ENCODE results near the gene HIVEP3. TPM values are rescaled to one million over a fixed set of nuclear protein-coding genes. Genes with fewer than 3 reads are reported as not detected.
A peak's percentile ranks its signal among the peaks of the same experiment; 100 is the strongest.

Gene HIVEP3
- total RNA-seq, 1 experiment from 2014 or later: 1.2 TPM

- peaks cover 2% of the 10 kb centered on the region for H3K27me3 Mint-ChIP-seq (ENCODE audit: insufficient read depth, unreplicated experiment)
- intact Hi-C loops (cut with micrococcal nuclease): no loop called here
- CTCF ChIA-PET: no interaction called here
- peaks cover 24% of the 10 kb centered on the region for H3K4me1 Mint-ChIP-seq (ENCODE audit: insufficient read depth, unreplicated experiment)
- no peak overlapping the region for H3K27ac Mint-ChIP-seq (ENCODE audit: low read depth, unreplicated experiment)
- DNase-seq (ENCODE audit: unreplicated experiment): no peak
- no peak for TF ChIP-seq CTCF (IDR thresholded peaks at IDR 0.05; ENCODE audit: unreplicated experiment)
- POLR2A ChIA-PET: no interaction called here
- BruUV-seq (replicated peaks): no TSS peak
- no peaks in the 10 kb centered on the region for H3K9me3 Mint-ChIP-seq (ENCODE audit: unreplicated experiment)
- H3K36me3 Mint-ChIP-seq (ENCODE audit: insufficient read depth, unreplicated experiment): no peaks in the 10 kb centered on the region
- H3K4me3 Mint-ChIP-seq (ENCODE audit: unreplicated experiment): no peak overlapping the region
Measured at GRCh38 chr1:41902159-41902577, 16.6 kb downstream of the HIVEP3 start.

- BruUV-seq (replicated peaks): no TSS peak
Measured at GRCh38 chr1:41901551-41901950, 17.2 kb downstream of the HIVEP3 start.

GRCh38 chr1:41900603-41901444 is 17.9 kb downstream of the HIVEP3 start:
- Mint-ChIP-seq H3K36me3 (ENCODE audit: insufficient read depth, unreplicated experiment) (no peaks in the 10 kb centered on the region), H3K27me3 (ENCODE audit: insufficient read depth, unreplicated experiment) (no peaks in the 10 kb centered on the region), H3K9me3 (ENCODE audit: unreplicated experiment) (no peaks in the 10 kb centered on the region), H3K27ac (ENCODE audit: low read depth, unreplicated experiment) (peak overlapping the region; percentile 50), H3K4me3 (ENCODE audit: unreplicated experiment) (no peak overlapping the region), H3K4me1 (ENCODE audit: insufficient read depth, unreplicated experiment) (peaks cover 24% of the 10 kb centered on the region)
- no TSS peak for BruUV-seq (replicated peaks)
- CTCF ChIA-PET: interaction anchor here (0.7 kb wide), 1 partner anchor 320 kb away, joined by 3 read pairs; no protein-coding TSS in a partner anchor
- peak; percentile 79 for DNase-seq (ENCODE audit: unreplicated experiment)
- no peak for TF ChIP-seq CTCF (IDR thresholded peaks at IDR 0.05; ENCODE audit: unreplicated experiment)
- POLR2A ChIA-PET: no interaction called here
- intact Hi-C loops (cut with micrococcal nuclease): no loop called here

More at GRCh38 chr1:41901551-41901950, 17.2 kb downstream of the HIVEP3 start:
- intact Hi-C loops (cut with micrococcal nuclease): no loop called here
- peaks cover 24% of the 10 kb centered on the region for H3K4me1 Mint-ChIP-seq (ENCODE audit: insufficient read depth, unreplicated experiment)
- DNase-seq (ENCODE audit: unreplicated experiment): no peak
- no peak for TF ChIP-seq CTCF (IDR thresholded peaks at IDR 0.05; ENCODE audit: unreplicated experiment)
- no peak overlapping the region for H3K4me3 Mint-ChIP-seq (ENCODE audit: unreplicated experiment)
- H3K36me3 Mint-ChIP-seq (ENCODE audit: insufficient read depth, unreplicated experiment): no peaks in the 10 kb centered on the region
- POLR2A ChIA-PET: no interaction called here
- no peaks in the 10 kb centered on the region for H3K9me3 Mint-ChIP-seq (ENCODE audit: unreplicated experiment)
- H3K27ac Mint-ChIP-seq (ENCODE audit: low read depth, unreplicated experiment): no peak overlapping the region
- H3K27me3 Mint-ChIP-seq (ENCODE audit: insufficient read depth, unreplicated experiment): no peaks in the 10 kb centered on the region
- CTCF ChIA-PET: no interaction called here

- BruUV-seq (replicated peaks): no TSS peak
- no peak overlapping the region for H3K27ac Mint-ChIP-seq (ENCODE audit: low read depth, unreplicated experiment)
- CTCF ChIA-PET: no interaction called here
- no peak overlapping the region for H3K4me3 Mint-ChIP-seq (ENCODE audit: unreplicated experiment)
- H3K27me3 Mint-ChIP-seq (ENCODE audit: insufficient read depth, unreplicated experiment): no peaks in the 10 kb centered on the region
- POLR2A ChIA-PET: no interaction called here
- intact Hi-C loops (cut with micrococcal nuclease): no loop called here
- no peaks in the 10 kb centered on the region for H3K36me3 Mint-ChIP-seq (ENCODE audit: insufficient read depth, unreplicated experiment)
- H3K9me3 Mint-ChIP-seq (ENCODE audit: unreplicated experiment): no peaks in the 10 kb centered on the region
- no peak for DNase-seq (ENCODE audit: unreplicated experiment)
- no peak for TF ChIP-seq CTCF (IDR thresholded peaks at IDR 0.05; ENCODE audit: unreplicated experiment)
- peaks cover 30% of the 10 kb centered on the region for H3K4me1 Mint-ChIP-seq (ENCODE audit: insufficient read depth, unreplicated experiment)
Measured at GRCh38 chr1:41898191-41898713, 20.5 kb downstream of the HIVEP3 start.

All from MCF 10A (cell line).